ENCODE results near the gene ABCA4.

Gene ABCA4

GRCh38 chr1:94025383-94026340 lies 95.3 kb downstream of the ABCA4 start:
- ATAC-seq (ENCODE audit: low read depth), result peak; percentile 45; the same call in 2 of the 3 replicates

GRCh38 chr1:94024104-94024792 lies 96.7 kb downstream of the ABCA4 start:
- ATAC-seq (ENCODE audit: low read depth), result no peak
- no peaks in the 10 kb centered on the region for H3K36me3 ChIP-seq (ENCODE audit: low read depth)

More at GRCh38 chr1:94025383-94026340, 95.3 kb downstream of the ABCA4 start:
- Histone ChIP-seq H3K36me3 (ENCODE audit: low read depth) (no peaks in the 10 kb centered on the region), H3K4me3 (ENCODE audit: severe bottlenecking) (no peak overlapping the region), H3K27ac (ENCODE audit: poor library complexity, severe bottlenecking) (no peak overlapping the region), H3K9me3 (ENCODE audit: severe bottlenecking) (no peaks in the 10 kb centered on the region), H3K4me1 (ENCODE audit: insufficient read depth, poor library complexity, severe bottlenecking) (peaks cover 11% of the 10 kb centered on the region), H3K27me3 (ENCODE audit: insufficient read depth, poor library complexity, severe bottlenecking) (no peaks in the 10 kb centered on the region)
- no peak for DNase-seq (ENCODE audit: low spot score)
- TF ChIP-seq, protein P1, sequence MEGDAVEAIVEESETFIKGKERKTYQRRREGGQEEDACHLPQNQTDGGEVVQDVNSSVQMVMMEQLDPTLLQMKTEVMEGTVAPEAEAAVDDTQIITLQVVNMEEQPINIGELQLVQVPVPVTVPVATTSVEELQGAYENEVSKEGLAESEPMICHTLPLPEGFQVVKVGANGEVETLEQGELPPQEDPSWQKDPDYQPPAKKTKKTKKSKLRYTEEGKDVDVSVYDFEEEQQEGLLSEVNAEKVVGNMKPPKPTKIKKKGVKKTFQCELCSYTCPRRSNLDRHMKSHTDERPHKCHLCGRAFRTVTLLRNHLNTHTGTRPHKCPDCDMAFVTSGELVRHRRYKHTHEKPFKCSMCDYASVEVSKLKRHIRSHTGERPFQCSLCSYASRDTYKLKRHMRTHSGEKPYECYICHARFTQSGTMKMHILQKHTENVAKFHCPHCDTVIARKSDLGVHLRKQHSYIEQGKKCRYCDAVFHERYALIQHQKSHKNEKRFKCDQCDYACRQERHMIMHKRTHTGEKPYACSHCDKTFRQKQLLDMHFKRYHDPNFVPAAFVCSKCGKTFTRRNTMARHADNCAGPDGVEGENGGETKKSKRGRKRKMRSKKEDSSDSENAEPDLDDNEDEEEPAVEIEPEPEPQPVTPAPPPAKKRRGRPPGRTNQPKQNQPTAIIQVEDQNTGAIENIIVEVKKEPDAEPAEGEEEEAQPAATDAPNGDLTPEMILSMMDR (IDR thresholded peaks at IDR 0.05; ENCODE audit: poor library complexity, severe bottlenecking), result peak; percentile 83

GRCh38 chr1:94022471-94023189 lies 98.3 kb downstream of the ABCA4 start:
- Histone ChIP-seq H3K36me3 (ENCODE audit: low read depth) (no peaks in the 10 kb centered on the region), H3K9me3 (ENCODE audit: severe bottlenecking) (no peaks in the 10 kb centered on the region), H3K27me3 (ENCODE audit: insufficient read depth, poor library complexity, severe bottlenecking) (no peaks in the 10 kb centered on the region), H3K4me1 (ENCODE audit: insufficient read depth, poor library complexity, severe bottlenecking) (peaks cover 8% of the 10 kb centered on the region), H3K27ac (ENCODE audit: poor library complexity, severe bottlenecking) (no peak overlapping the region), H3K4me3 (ENCODE audit: severe bottlenecking) (no peak overlapping the region)
- peak; percentile 51; the same call in 2 of the 3 replicates for ATAC-seq (ENCODE audit: low read depth)
- no peak for DNase-seq (ENCODE audit: low spot score)
- TF ChIP-seq, protein P1 (IDR thresholded peaks at IDR 0.05; ENCODE audit: poor library complexity, severe bottlenecking), result no peak

More at GRCh38 chr1:94024104-94024792, 96.7 kb downstream of the ABCA4 start:
- DNase-seq (ENCODE audit: low spot score), result no peak
- TF ChIP-seq, protein P1 (IDR thresholded peaks at IDR 0.05; ENCODE audit: poor library complexity, severe bottlenecking), result no peak
- Histone ChIP-seq H3K9me3 (ENCODE audit: severe bottlenecking) (no peaks in the 10 kb centered on the region), H3K27ac (ENCODE audit: poor library complexity, severe bottlenecking) (no peak overlapping the region), H3K4me3 (ENCODE audit: severe bottlenecking) (no peak overlapping the region), H3K4me1 (ENCODE audit: insufficient read depth, poor library complexity, severe bottlenecking) (peaks cover 11% of the 10 kb centered on the region), H3K27me3 (ENCODE audit: insufficient read depth, poor library complexity, severe bottlenecking) (no peaks in the 10 kb centered on the region)

DNA sequence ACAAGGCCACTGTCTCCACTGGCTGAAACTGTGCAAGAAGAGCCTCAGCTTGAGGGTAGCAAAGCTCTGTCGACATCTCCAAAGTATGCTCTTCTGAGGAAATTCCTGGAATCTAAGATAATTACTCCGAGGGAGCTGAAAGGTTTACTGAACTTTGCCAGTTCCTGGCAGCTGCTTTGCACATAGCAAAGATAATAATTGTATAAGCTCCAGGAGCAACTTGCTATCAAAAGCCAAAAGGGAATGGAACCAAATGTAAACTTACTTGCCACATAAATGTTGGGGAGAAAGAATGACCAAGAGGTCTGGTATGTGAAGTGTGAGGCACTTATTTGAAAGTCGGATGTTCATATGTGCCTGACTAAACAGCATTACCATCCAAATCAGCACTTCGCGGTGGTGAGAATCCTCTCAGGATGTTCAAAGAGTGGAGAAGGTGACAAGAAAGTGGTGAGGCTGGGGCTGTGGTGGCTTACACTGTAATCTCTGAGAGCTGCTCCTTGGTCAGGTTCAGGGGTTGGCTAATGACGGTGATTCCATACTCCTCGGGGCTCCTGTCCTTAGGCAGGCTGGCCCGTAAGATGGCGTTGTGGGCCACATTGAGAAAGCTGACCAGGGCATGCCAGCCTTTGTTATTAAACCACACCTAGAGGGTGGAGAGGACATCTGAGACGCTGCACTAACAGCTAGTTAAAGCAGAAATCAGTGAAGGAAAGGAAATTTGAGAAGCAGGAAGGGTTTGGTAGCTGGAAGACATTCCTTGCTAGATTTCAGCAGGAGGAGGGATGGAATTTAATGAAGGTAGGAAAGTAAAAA lies 100.0 kb downstream of the ABCA4 start:
- Histone ChIP-seq H3K27me3 (ENCODE audit: insufficient read depth, poor library complexity, severe bottlenecking) (no peaks in the 10 kb centered on the region), H3K36me3 (ENCODE audit: low read depth) (no peaks in the 10 kb centered on the region), H3K9me3 (ENCODE audit: severe bottlenecking) (no peaks in the 10 kb centered on the region), H3K4me3 (ENCODE audit: severe bottlenecking) (no peak overlapping the region), H3K4me1 (ENCODE audit: insufficient read depth, poor library complexity, severe bottlenecking) (peaks cover 7% of the 10 kb centered on the region), H3K27ac (ENCODE audit: poor library complexity, severe bottlenecking) (peak overlapping the region; percentile 11)
- ATAC-seq (ENCODE audit: low read depth) (peak; percentile 40; the same call in 2 of the 3 replicates), DNase-seq (ENCODE audit: low spot score) (no peak)
- TF ChIP-seq, protein P1 (IDR thresholded peaks at IDR 0.05; ENCODE audit: poor library complexity, severe bottlenecking), result no peak
